NCI-H1694 (cell line): ENCODE data around the gene SIRT3.
A peak's percentile ranks its signal among the peaks of the same experiment; 100 is the strongest.

Experiments used
- DNase-seq: peaks from one replicate; lab custom pipeline; 2025; lab: John Stamatoyannopoulos, UW

Gene SIRT3

GRCh38 chr11:215581-216037 lies 20.5 kb downstream of the SIRT3 start:
- no peak for DNase-seq

GRCh38 chr11:214083-214482 lies 22.1 kb downstream of the SIRT3 start:
- DNase-seq, result no peak

GRCh38 chr11:213111-213510 lies 23.0 kb downstream of the SIRT3 start:
- DNase-seq, result no peak

- no peak for DNase-seq
Measured at GRCh38 chr11:212150-213100, 23.7 kb downstream of the SIRT3 start.

- DNase-seq, result no peak
Measured at GRCh38 chr11:211741-212140, 24.4 kb downstream of the SIRT3 start.

- no peak for DNase-seq
Measured at GRCh38 chr11:211295-211694, 24.8 kb downstream of the SIRT3 start.

DNA sequence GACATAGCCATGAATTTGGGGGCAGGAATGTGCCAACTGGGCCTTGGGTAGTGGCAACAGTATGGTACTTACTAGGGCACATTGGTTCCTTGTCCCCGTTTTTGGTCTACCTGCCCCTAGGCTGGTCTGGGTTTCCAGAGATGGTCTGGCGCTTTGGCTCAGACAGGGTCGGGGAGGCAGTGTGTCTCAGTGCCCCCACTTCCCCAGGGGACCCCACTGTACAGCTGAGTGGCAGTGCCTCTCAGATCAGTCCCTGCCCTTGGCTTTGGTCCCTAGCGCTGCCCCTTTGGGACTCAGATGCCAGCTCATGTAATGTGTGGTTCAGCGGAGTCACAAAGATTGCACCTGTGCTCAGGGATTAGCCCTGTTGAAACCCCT lies 25.4 kb downstream of the SIRT3 start:
- DNase-seq, result no peak

GRCh38 chr11:210122-210802 lies 25.9 kb downstream of the SIRT3 start:
- DNase-seq, result no peak

GRCh38 chr11:209275-210121 lies 26.6 kb downstream of the SIRT3 start:
- no peak for DNase-seq

GRCh38 chr11:208917-209260 lies 27.3 kb downstream of the SIRT3 start:
- DNase-seq, result no peak

- DNase-seq, result peak; percentile 9
Measured at GRCh38 chr11:208181-208916, 27.8 kb downstream of the SIRT3 start.

- DNase-seq, result no peak
Measured at GRCh38 chr11:207863-208180, 28.3 kb downstream of the SIRT3 start.

GRCh38 chr11:207208-207862 lies 28.8 kb downstream of the SIRT3 start, which contains the start of the genes BET1L and RIC8A:
BET1L (minus strand) TSS chr11:207399; CDS start chr11:207321, 78 bp downstream.
RIC8A (plus strand) TSS chr11:207708; CDS start chr11:208855, 1,147 bp downstream.
- peak; percentile 84 for DNase-seq

DNA sequence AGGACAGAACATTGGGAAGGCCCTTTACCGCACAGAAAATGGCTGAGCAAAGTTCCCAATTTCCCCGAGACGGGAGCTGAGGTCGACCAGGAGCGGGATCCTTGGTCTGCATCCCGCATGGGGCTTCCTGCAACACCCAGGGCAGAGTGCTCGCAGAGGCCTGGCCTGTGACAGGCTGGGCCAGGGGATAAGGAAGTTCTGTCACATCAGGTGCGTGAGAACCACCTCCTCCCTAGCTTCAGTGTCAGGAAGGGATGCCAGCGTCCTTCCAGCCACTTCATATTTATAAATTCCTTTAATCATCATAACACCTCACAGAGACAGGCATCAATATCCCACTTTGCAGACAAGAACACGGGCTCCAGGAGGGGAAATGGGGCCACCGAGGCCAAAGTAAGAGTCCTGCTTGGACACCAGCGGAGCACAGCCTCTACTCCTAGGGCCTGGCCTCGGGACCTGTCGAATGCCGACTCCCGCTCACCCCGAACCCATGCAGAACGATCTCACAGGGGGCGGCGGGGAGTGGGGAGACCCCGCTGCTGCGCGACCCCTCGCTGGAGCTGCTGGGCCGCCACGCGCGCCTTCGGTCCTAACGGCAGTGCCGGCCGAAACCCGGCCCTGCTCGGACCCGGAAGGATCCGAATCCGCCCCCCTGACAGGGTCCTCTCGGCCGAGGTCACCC lies 29.5 kb downstream of the SIRT3 start:
- DNase-seq, result no peak

DNA sequence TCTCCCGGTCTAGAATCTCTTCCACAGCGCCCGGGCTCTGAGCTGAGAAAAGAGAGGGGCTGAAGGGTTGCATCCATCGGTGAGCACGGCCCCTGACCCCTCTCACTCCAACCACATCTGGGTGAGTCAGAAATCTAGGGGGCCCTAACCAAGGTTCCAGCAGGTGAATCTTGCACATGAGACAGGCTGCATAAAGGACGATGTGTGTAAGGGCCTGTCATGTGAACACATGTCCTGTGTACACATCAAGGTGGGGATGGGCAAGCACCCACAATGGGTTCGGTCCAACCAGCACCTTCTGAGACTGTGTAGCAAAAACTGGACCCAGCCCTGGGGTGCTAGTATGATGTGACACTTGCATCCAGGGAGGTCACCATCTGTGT lies 30.1 kb downstream of the SIRT3 start:
- DNase-seq, result no peak

DNA sequence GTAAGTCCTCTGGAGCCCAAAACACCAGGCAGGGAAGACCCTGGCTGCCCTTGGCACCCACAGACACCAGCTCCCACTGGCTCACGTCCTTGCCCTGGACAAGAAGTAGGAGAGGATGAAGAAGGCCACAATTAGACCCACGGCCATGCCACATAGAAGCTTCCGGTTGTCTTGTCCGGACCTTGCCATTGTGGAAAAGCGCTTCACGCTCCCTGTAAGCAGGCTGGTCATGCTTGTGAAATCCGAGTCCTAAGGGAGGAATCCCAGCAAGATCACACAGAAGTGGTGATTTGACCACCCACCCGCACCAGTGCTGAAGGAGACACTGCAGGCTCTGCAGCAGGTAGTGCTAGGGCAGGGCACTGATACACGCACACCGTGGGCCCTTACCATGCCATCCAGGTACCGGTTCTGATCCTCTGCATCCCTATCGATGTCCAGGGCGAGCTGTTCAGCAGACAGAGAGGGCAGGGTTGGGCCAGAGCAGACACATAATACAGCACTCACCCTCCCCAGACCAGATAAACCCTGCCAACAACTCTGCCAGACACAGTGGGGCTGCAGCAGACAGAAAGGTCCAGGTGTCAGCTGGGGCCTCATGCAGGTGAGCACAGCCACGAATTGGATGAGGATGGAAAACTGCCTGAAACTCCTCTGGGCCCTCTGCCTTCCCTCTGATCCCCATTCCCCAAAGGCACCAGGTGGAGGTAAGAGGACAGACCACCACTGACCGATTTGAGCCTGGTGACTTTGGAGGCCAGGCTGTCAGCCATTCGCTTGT lies 30.7 kb downstream of the SIRT3 start:
- no peak for DNase-seq

DNA sequence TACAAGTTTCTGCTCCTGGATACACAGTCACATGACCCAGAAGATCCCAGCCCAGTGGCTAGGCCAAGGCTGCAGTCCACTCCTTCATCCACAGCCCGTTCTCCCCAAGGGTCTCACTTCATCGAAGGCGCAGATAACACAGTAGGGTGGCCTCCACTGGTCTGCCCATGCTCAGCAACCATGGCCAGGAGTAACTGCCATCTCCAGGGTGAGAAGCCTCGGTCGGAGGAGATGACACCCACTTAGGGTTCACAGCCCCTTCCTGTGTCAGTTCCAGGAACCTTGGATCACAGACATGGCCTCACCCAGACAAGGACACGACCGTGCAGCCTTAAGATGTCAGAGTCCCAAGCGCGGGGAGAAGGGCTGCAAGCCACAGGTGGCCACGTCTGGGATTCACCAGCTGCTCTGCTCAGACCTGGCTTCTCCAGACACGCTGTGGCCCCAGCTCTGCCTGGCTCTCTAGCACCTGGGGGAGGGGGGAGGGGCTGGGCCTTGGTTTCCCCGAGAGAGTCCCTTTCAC lies 31.5 kb downstream of the SIRT3 start:
- no peak for DNase-seq

GRCh38 chr11:203945-204586 lies 32.1 kb downstream of the SIRT3 start:
- no peak for DNase-seq
